ENCODE measurements around the gene KLHL33.

Gene KLHL33

GRCh38 chr14:20387576-20387975 is 48.4 kb downstream of the KLHL33 start:
- Histone ChIP-seq H3K4me3 (ENCODE audit: insufficient read depth, low read depth, low read length) (no peak overlapping the region), H3K9me3 (ENCODE audit: control insufficient read depth, low read length) (no peaks in the 10 kb centered on the region), H3K27ac (ENCODE audit: insufficient read depth, low read depth, low read length, poor library complexity, severe bottlenecking) (no peak overlapping the region), H3K4me1 (ENCODE audit: control insufficient read depth, insufficient read depth, low read length) (no peaks in the 10 kb centered on the region), H3K36me3 (ENCODE audit: control insufficient read depth, insufficient read depth, low read length) (peaks cover 21% of the 10 kb centered on the region), H3K27me3 (ENCODE audit: control insufficient read depth, insufficient read depth, low read length, poor library complexity, severe bottlenecking) (no peaks in the 10 kb centered on the region)
- 84 to 85% methylated on average over 6 of the region's 6 CpGs for WGBS, 2 experiments

- H3K27ac ChIP-seq (ENCODE audit: insufficient read depth, low read depth, low read length, poor library complexity, severe bottlenecking) = no peak overlapping the region
- no peaks in the 10 kb centered on the region for H3K27me3 ChIP-seq (ENCODE audit: control insufficient read depth, insufficient read depth, low read length, poor library complexity, severe bottlenecking)
- peaks cover 30% of the 10 kb centered on the region for H3K36me3 ChIP-seq (ENCODE audit: control insufficient read depth, insufficient read depth, low read length)
- H3K4me3 ChIP-seq (ENCODE audit: insufficient read depth, low read depth, low read length) = no peak overlapping the region
- H3K4me1 ChIP-seq (ENCODE audit: control insufficient read depth, insufficient read depth, low read length) = no peaks in the 10 kb centered on the region
- H3K9me3 ChIP-seq (ENCODE audit: control insufficient read depth, low read length) = no peaks in the 10 kb centered on the region
- 94 to 96% methylated on average over 17 of the region's 17 CpGs for WGBS, 2 experiments
Observed at GRCh38 chr14:20386276-20386855, 49.6 kb downstream of the KLHL33 start.

- no peaks in the 10 kb centered on the region for H3K4me1 ChIP-seq (ENCODE audit: control insufficient read depth, insufficient read depth, low read length)
- 93 to 94% methylated on average over 5 of the region's 5 CpGs for WGBS, 2 experiments
- no peaks in the 10 kb centered on the region for H3K27me3 ChIP-seq (ENCODE audit: control insufficient read depth, insufficient read depth, low read length, poor library complexity, severe bottlenecking)
- no peak overlapping the region for H3K4me3 ChIP-seq (ENCODE audit: insufficient read depth, low read depth, low read length)
- no peak overlapping the region for H3K27ac ChIP-seq (ENCODE audit: insufficient read depth, low read depth, low read length, poor library complexity, severe bottlenecking)
- H3K36me3 ChIP-seq (ENCODE audit: control insufficient read depth, insufficient read depth, low read length) = peaks cover 22% of the 10 kb centered on the region
- no peaks in the 10 kb centered on the region for H3K9me3 ChIP-seq (ENCODE audit: control insufficient read depth, low read length)
Observed at GRCh38 chr14:20384886-20385285, 51.1 kb downstream of the KLHL33 start.

GRCh38 chr14:20384321-20384720 is 51.6 kb downstream of the KLHL33 start:
- Histone ChIP-seq H3K27ac (ENCODE audit: insufficient read depth, low read depth, low read length, poor library complexity, severe bottlenecking) (no peak overlapping the region), H3K27me3 (ENCODE audit: control insufficient read depth, insufficient read depth, low read length, poor library complexity, severe bottlenecking) (no peaks in the 10 kb centered on the region), H3K4me3 (ENCODE audit: insufficient read depth, low read depth, low read length) (no peak overlapping the region), H3K4me1 (ENCODE audit: control insufficient read depth, insufficient read depth, low read length) (no peaks in the 10 kb centered on the region), H3K36me3 (ENCODE audit: control insufficient read depth, insufficient read depth, low read length) (peaks cover 23% of the 10 kb centered on the region), H3K9me3 (ENCODE audit: control insufficient read depth, low read length) (no peaks in the 10 kb centered on the region)
- WGBS, 2 experiments = 86 to 87% methylated on average over 7 of the region's 7 CpGs

GRCh38 chr14:20383636-20384035 is 52.3 kb downstream of the KLHL33 start:
- Histone ChIP-seq H3K4me1 (ENCODE audit: control insufficient read depth, insufficient read depth, low read length) (no peaks in the 10 kb centered on the region), H3K9me3 (ENCODE audit: control insufficient read depth, low read length) (no peaks in the 10 kb centered on the region), H3K27ac (ENCODE audit: insufficient read depth, low read depth, low read length, poor library complexity, severe bottlenecking) (no peak overlapping the region), H3K36me3 (ENCODE audit: control insufficient read depth, insufficient read depth, low read length) (peaks cover 21% of the 10 kb centered on the region), H3K27me3 (ENCODE audit: control insufficient read depth, insufficient read depth, low read length, poor library complexity, severe bottlenecking) (no peaks in the 10 kb centered on the region), H3K4me3 (ENCODE audit: insufficient read depth, low read depth, low read length) (no peak overlapping the region)
- 93% methylated on average over 5 of the region's 5 CpGs for WGBS, 2 experiments

GRCh38 chr14:20383032-20383431 is 52.9 kb downstream of the KLHL33 start:
- Histone ChIP-seq H3K36me3 (ENCODE audit: control insufficient read depth, insufficient read depth, low read length) (peaks cover 25% of the 10 kb centered on the region), H3K4me1 (ENCODE audit: control insufficient read depth, insufficient read depth, low read length) (no peaks in the 10 kb centered on the region)
- WGBS, 2 experiments = 91 to 97% methylated on average over 10 of the region's 10 CpGs

GRCh38 chr14:20382526-20382925 is 53.4 kb downstream of the KLHL33 start:
- WGBS, 2 experiments = 92 to 96% methylated on average over 12 of the region's 12 CpGs
- no peak overlapping the region for H3K27ac ChIP-seq (ENCODE audit: insufficient read depth, low read depth, low read length, poor library complexity, severe bottlenecking)
- H3K9me3 ChIP-seq (ENCODE audit: control insufficient read depth, low read length) = no peaks in the 10 kb centered on the region
- no peaks in the 10 kb centered on the region for H3K27me3 ChIP-seq (ENCODE audit: control insufficient read depth, insufficient read depth, low read length, poor library complexity, severe bottlenecking)
- H3K4me3 ChIP-seq (ENCODE audit: insufficient read depth, low read depth, low read length) = no peak overlapping the region
- no peaks in the 10 kb centered on the region for H3K4me1 ChIP-seq (ENCODE audit: control insufficient read depth, insufficient read depth, low read length)
- H3K36me3 ChIP-seq (ENCODE audit: control insufficient read depth, insufficient read depth, low read length) = peaks cover 27% of the 10 kb centered on the region

More at GRCh38 chr14:20383032-20383431, 52.9 kb downstream of the KLHL33 start:
- H3K27ac ChIP-seq (ENCODE audit: insufficient read depth, low read depth, low read length, poor library complexity, severe bottlenecking) = no peak overlapping the region
- H3K9me3 ChIP-seq (ENCODE audit: control insufficient read depth, low read length) = no peaks in the 10 kb centered on the region
- no peaks in the 10 kb centered on the region for H3K27me3 ChIP-seq (ENCODE audit: control insufficient read depth, insufficient read depth, low read length, poor library complexity, severe bottlenecking)
- H3K4me3 ChIP-seq (ENCODE audit: insufficient read depth, low read depth, low read length) = no peak overlapping the region

GRCh38 chr14:20381341-20381740 is 54.6 kb downstream of the KLHL33 start:
- no peaks in the 10 kb centered on the region for H3K9me3 ChIP-seq (ENCODE audit: control insufficient read depth, low read length)
- H3K27ac ChIP-seq (ENCODE audit: insufficient read depth, low read depth, low read length, poor library complexity, severe bottlenecking) = no peak overlapping the region
- no peaks in the 10 kb centered on the region for H3K27me3 ChIP-seq (ENCODE audit: control insufficient read depth, insufficient read depth, low read length, poor library complexity, severe bottlenecking)
- H3K36me3 ChIP-seq (ENCODE audit: control insufficient read depth, insufficient read depth, low read length) = peaks cover 27% of the 10 kb centered on the region
- H3K4me1 ChIP-seq (ENCODE audit: control insufficient read depth, insufficient read depth, low read length) = no peaks in the 10 kb centered on the region
- WGBS, 2 experiments = 91 to 94% methylated on average over 7 of the region's 7 CpGs
- H3K4me3 ChIP-seq (ENCODE audit: insufficient read depth, low read depth, low read length) = no peak overlapping the region

- WGBS, 2 experiments = 91 to 95% methylated on average over 6 of the region's 6 CpGs
- Histone ChIP-seq H3K4me1 (ENCODE audit: control insufficient read depth, insufficient read depth, low read length) (no peaks in the 10 kb centered on the region), H3K9me3 (ENCODE audit: control insufficient read depth, low read length) (no peaks in the 10 kb centered on the region), H3K4me3 (ENCODE audit: insufficient read depth, low read depth, low read length) (no peak overlapping the region), H3K27ac (ENCODE audit: insufficient read depth, low read depth, low read length, poor library complexity, severe bottlenecking) (no peak overlapping the region), H3K36me3 (ENCODE audit: control insufficient read depth, insufficient read depth, low read length) (peaks cover 32% of the 10 kb centered on the region), H3K27me3 (ENCODE audit: control insufficient read depth, insufficient read depth, low read length, poor library complexity, severe bottlenecking) (no peaks in the 10 kb centered on the region)
Observed at GRCh38 chr14:20380681-20381080, 55.3 kb downstream of the KLHL33 start.

GRCh38 chr14:20379743-20380142 is 56.2 kb downstream of the KLHL33 start:
- Histone ChIP-seq H3K36me3 (ENCODE audit: control insufficient read depth, insufficient read depth, low read length) (peaks cover 32% of the 10 kb centered on the region), H3K9me3 (ENCODE audit: control insufficient read depth, low read length) (no peaks in the 10 kb centered on the region), H3K4me1 (ENCODE audit: control insufficient read depth, insufficient read depth, low read length) (no peaks in the 10 kb centered on the region), H3K27ac (ENCODE audit: insufficient read depth, low read depth, low read length, poor library complexity, severe bottlenecking) (no peak overlapping the region), H3K4me3 (ENCODE audit: insufficient read depth, low read depth, low read length) (no peak overlapping the region), H3K27me3 (ENCODE audit: control insufficient read depth, insufficient read depth, low read length, poor library complexity, severe bottlenecking) (no peaks in the 10 kb centered on the region)
- 87 to 94% methylated on average over 1 of the region's 1 CpG for WGBS, 2 experiments

- H3K36me3 ChIP-seq (ENCODE audit: control insufficient read depth, insufficient read depth, low read length) = peaks cover 39% of the 10 kb centered on the region
- H3K27me3 ChIP-seq (ENCODE audit: control insufficient read depth, insufficient read depth, low read length, poor library complexity, severe bottlenecking) = no peaks in the 10 kb centered on the region
- H3K27ac ChIP-seq (ENCODE audit: insufficient read depth, low read depth, low read length, poor library complexity, severe bottlenecking) = no peak overlapping the region
- no peak overlapping the region for H3K4me3 ChIP-seq (ENCODE audit: insufficient read depth, low read depth, low read length)
- H3K4me1 ChIP-seq (ENCODE audit: control insufficient read depth, insufficient read depth, low read length) = no peaks in the 10 kb centered on the region
- H3K9me3 ChIP-seq (ENCODE audit: control insufficient read depth, low read length) = no peaks in the 10 kb centered on the region
- 97 to 100% methylated on average over 2 of the region's 2 CpGs for WGBS, 2 experiments
Observed at GRCh38 chr14:20377171-20377570, 58.8 kb downstream of the KLHL33 start.
